Measurements from ENCODE around the gene FUT9. TPM values are rescaled to one million over a fixed set of nuclear protein-coding genes. Genes with fewer than 3 reads are reported as not detected.

FUT9 gene
- total and polyA plus RNA-seq, 11 donors: 0.02 TPM; not detected in 10

DNA sequence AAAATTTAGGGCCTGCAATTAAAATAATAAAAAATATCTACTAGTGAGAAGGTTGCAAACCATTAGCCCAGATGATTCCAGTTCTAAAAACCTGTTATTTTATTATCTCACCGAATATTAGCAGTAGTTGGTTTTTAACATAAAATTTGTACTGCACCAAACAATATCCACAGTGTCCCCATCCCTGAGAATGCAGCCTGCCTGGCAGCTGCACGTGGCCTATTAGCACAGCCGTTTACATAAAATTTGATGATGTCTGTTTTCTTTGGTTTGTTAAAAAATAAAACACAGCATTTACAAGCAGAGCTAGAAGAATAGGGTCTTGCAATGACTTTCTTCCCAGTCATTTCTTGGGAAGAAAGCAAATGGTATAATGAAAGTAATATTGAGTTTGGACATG is 58.2 kb downstream of the FUT9 start:
- Histone ChIP-seq H3K4me3 (no peak overlapping the region), H3K27ac (no peak overlapping the region), H3K9me3 (no peaks in the 10 kb centered on the region), H3K4me1 (no peaks in the 10 kb centered on the region), H3K36me3 (no peaks in the 10 kb centered on the region), H3K27me3 (no peaks in the 10 kb centered on the region)
- 58 to 75% (median 72%) methylated on average over 3 of the region's 3 CpGs for WGBS, 4 donors
- no peak for ATAC-seq
- intact Hi-C loops (cut with DNase I): no loop called here
- TF ChIP-seq, protein P1, sequence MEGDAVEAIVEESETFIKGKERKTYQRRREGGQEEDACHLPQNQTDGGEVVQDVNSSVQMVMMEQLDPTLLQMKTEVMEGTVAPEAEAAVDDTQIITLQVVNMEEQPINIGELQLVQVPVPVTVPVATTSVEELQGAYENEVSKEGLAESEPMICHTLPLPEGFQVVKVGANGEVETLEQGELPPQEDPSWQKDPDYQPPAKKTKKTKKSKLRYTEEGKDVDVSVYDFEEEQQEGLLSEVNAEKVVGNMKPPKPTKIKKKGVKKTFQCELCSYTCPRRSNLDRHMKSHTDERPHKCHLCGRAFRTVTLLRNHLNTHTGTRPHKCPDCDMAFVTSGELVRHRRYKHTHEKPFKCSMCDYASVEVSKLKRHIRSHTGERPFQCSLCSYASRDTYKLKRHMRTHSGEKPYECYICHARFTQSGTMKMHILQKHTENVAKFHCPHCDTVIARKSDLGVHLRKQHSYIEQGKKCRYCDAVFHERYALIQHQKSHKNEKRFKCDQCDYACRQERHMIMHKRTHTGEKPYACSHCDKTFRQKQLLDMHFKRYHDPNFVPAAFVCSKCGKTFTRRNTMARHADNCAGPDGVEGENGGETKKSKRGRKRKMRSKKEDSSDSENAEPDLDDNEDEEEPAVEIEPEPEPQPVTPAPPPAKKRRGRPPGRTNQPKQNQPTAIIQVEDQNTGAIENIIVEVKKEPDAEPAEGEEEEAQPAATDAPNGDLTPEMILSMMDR (IDR thresholded peaks at IDR 0.05): no peak
- no peak for TF ChIP-seq POLR2A (IDR thresholded peaks at IDR 0.05)
- no peak for DNase-seq

GRCh38 chr6:96075826-96076225 is 60.1 kb downstream of the FUT9 start:
- no peak for DNase-seq
- no peak overlapping the region for H3K27ac ChIP-seq
- H3K27me3 ChIP-seq: no peaks in the 10 kb centered on the region
- H3K36me3 ChIP-seq: no peaks in the 10 kb centered on the region
- TF ChIP-seq, protein P1 (IDR thresholded peaks at IDR 0.05): no peak
- no peak for TF ChIP-seq POLR2A (IDR thresholded peaks at IDR 0.05)
- intact Hi-C loops (cut with DNase I): no loop called here
- ATAC-seq: no peak
- H3K9me3 ChIP-seq: no peaks in the 10 kb centered on the region
- WGBS, 4 donors: 64 to 72% (median 70%) methylated on average over 1 of the region's 1 CpG
- H3K4me3 ChIP-seq: no peak overlapping the region
- no peaks in the 10 kb centered on the region for H3K4me1 ChIP-seq

GRCh38 chr6:96086745-96087144 is 71.0 kb downstream of the FUT9 start:
- Histone ChIP-seq H3K27me3 (no peaks in the 10 kb centered on the region), H3K9me3 (peaks cover 0 to 8% (median 0%) of the 10 kb centered on the region in 12 donors), H3K4me1 (no peaks in the 10 kb centered on the region), H3K4me3 (no peak overlapping the region), H3K36me3 (no peaks in the 10 kb centered on the region), H3K27ac (no peak overlapping the region)
- WGBS, 4 donors: 72 to 83% (median 76%) methylated on average over 3 of the region's 3 CpGs
- TF ChIP-seq POLR2A (IDR thresholded peaks at IDR 0.05): no peak
- TF ChIP-seq, protein P1 (IDR thresholded peaks at IDR 0.05): no peak
- intact Hi-C loops (cut with DNase I): no loop called here
- ATAC-seq (no peak), DNase-seq (no peak)

GRCh38 chr6:96089173-96089572 is 73.4 kb downstream of the FUT9 start:
- no peak for DNase-seq
- 19 to 28% (median 25%) methylated on average over 1 of the region's 1 CpG for WGBS, 4 donors
- H3K27ac ChIP-seq: no peak overlapping the region
- no peaks in the 10 kb centered on the region for H3K4me1 ChIP-seq
- no peaks in the 10 kb centered on the region for H3K36me3 ChIP-seq
- H3K27me3 ChIP-seq: no peaks in the 10 kb centered on the region
- intact Hi-C loops (cut with DNase I): no loop called here
- TF ChIP-seq, protein P1 (IDR thresholded peaks at IDR 0.05): no peak
- TF ChIP-seq POLR2A (IDR thresholded peaks at IDR 0.05): no peak
- no peak for ATAC-seq
- H3K9me3 ChIP-seq: peaks cover 0 to 8% (median 0%) of the 10 kb centered on the region in 12 donors
- H3K4me3 ChIP-seq: no peak overlapping the region
